Stimulated activated CD4-positive, alpha-beta T cell treated with anti-CD3 and anti-CD28 coated beads, Interleukin-1b, Interleukin-23, amount 100 ng/mL, for 1 hour (primary cell): Measurements from ENCODE around the gene BAG1.
A peak's percentile ranks its signal among the peaks of the same experiment; 100 is the strongest.

Experiments used
- DNase-seq, 2 donors: peaks; one replicate each; pipeline ENCODE4 v3.0.0-alpha.2; 2020; ENCODE audit warnings: low read depth in 2 of 2

BAG1 gene

GRCh38 chr9:33264473-33265177 lies at the start of gene BAG1, which contains the start of gene CHMP5:
TSS of gene BAG1 (minus strand) at chr9:33264708.
TSS of gene CHMP5 (plus strand) at chr9:33265049. CDS start at chr9:33265079, 30 bp downstream.
- peak; percentile 99 to 100 for DNase-seq

- no peak for DNase-seq
Observed at GRCh38 chr9:33311953-33312352, 47.4 kb upstream of the BAG1 start.

GRCh38 chr9:33310748-33311147 lies 46.2 kb upstream of the BAG1 start:
- no peak for DNase-seq

GRCh38 chr9:33309903-33310302 lies 45.4 kb upstream of the BAG1 start:
- no peak for DNase-seq

- no peak for DNase-seq
Observed at GRCh38 chr9:33307067-33307466, 42.6 kb upstream of the BAG1 start.

GRCh38 chr9:33306037-33306436 lies 41.5 kb upstream of the BAG1 start:
- DNase-seq: no peak

GRCh38 chr9:33304362-33304761 lies 39.9 kb upstream of the BAG1 start:
- DNase-seq: no peak

GRCh38 chr9:33300546-33300945 lies 36.0 kb upstream of the BAG1 start:
- no peak for DNase-seq

- no peak for DNase-seq
Observed at GRCh38 chr9:33297432-33297831, 32.9 kb upstream of the BAG1 start.

GRCh38 chr9:33295571-33295970 lies 31.1 kb upstream of the BAG1 start:
- no peak for DNase-seq

GRCh38 chr9:33294670-33295432 lies 30.3 kb upstream of the BAG1 start:
- no peak for DNase-seq

- no peak for DNase-seq
Observed at GRCh38 chr9:33293782-33294181, 29.3 kb upstream of the BAG1 start.

- no peak for DNase-seq
Observed at GRCh38 chr9:33291901-33292300, 27.4 kb upstream of the BAG1 start.

- no peak for DNase-seq
Observed at GRCh38 chr9:33291031-33291397, 26.5 kb upstream of the BAG1 start.

GRCh38 chr9:33290247-33291030 lies 25.9 kb upstream of the BAG1 start, which contains the start of gene NFX1:
TSS of gene NFX1 (plus strand) at chr9:33290516. CDS start at chr9:33290573, 57 bp downstream.
- peak; percentile 92 to 95 for DNase-seq

- DNase-seq: no peak
Observed at GRCh38 chr9:33289936-33290246, 25.4 kb upstream of the BAG1 start.

GRCh38 chr9:33289496-33289895 lies 25.0 kb upstream of the BAG1 start:
- DNase-seq: no peak

- no peak for DNase-seq
Observed at GRCh38 chr9:33288828-33289483, 24.4 kb upstream of the BAG1 start.

- DNase-seq: no peak
Observed at GRCh38 chr9:33288235-33288634, 23.7 kb upstream of the BAG1 start.

- DNase-seq: no peak
Observed at GRCh38 chr9:33287087-33287490, 22.6 kb upstream of the BAG1 start.

GRCh38 chr9:33285502-33285901 lies 21.0 kb upstream of the BAG1 start:
- no peak for DNase-seq

- no peak for DNase-seq
Observed at GRCh38 chr9:33277484-33277883, 13.0 kb upstream of the BAG1 start.
